ENCODE measurements around the gene SLC5A3. TPM values are rescaled to one million over a fixed set of nuclear protein-coding genes. Genes with fewer than 3 reads are reported as not detected.

The SLC5A3 gene
- total and polyA plus RNA-seq, 10 of the 15 experiments (the other 5 are each of a cell fraction or from before 2014, with no cell fraction given): 3.3 to 21.4 (median 12.0) TPM

DNA sequence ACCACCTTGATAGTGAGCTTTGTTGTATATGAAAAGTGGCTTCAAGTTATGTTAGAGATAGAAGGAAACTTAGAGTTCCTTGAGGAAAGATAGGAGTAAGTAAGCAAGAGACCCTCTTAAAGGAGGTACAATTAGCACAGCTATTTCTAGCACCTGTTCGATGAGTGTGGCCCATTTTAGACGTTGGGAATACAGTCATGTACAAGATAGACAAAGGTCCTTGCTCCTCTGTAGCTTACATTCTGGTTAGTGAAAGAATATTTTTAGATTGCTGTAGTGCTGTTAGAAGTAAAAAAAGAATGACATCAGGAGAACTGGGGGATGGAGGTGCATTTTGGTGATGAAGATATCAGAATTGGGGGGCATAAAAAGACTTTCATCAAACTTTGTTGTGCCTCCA is 47.5 kb downstream of the SLC5A3 start:
- ChIA-PET CTCF (interaction anchor here (1.3 to 2.4 kb wide), 4 partner anchors 9 to 202 kb away, joined by 4 to 9 read pairs (median 6); no protein-coding TSS in a partner anchor), RAD21 (ENCODE audit: unreplicated experiment) (interaction anchor here (0.6 to 1.1 kb wide), 3 partner anchors 86 to 196 kb away, joined by 3 read pairs; no protein-coding TSS in a partner anchor), POLR2A (interaction anchor here (0.5 kb wide), 1 partner anchor 31 kb away, joined by 6 read pairs; no protein-coding TSS in a partner anchor), SMC1A (ENCODE audit: uncharacterized antibody, unreplicated experiment) (interaction anchor here (0.7 to 2.1 kb wide), 11 partner anchors 9 to 197 kb away, joined by 3 to 13 read pairs (median 3); no protein-coding TSS in a partner anchor)
- Histone ChIP-seq H3K4me2 (ENCODE audit: control insufficient read depth, insufficient read depth) (no peak overlapping the region), H3K9me3 (replicated peaks; ENCODE audit: control insufficient read depth, insufficient read depth, low read length) (no peaks in the 10 kb centered on the region), H4K20me1 (ENCODE audit: control insufficient read depth, insufficient read depth) (no peaks in the 10 kb centered on the region), H3K4me1 (ENCODE audit: control insufficient read depth, insufficient read depth, low read length) (no peaks in the 10 kb centered on the region), H3K27ac (ENCODE audit: control insufficient read depth, insufficient read depth) (no peak overlapping the region), H3K36me3 (ENCODE audit: control insufficient read depth in 2 of 2, insufficient read depth in 2 of 2, low read length in 1 of 2) (peaks cover 0 to 13% of the 10 kb centered on the region in 2 experiments), H3K79me2 (ENCODE audit: control insufficient read depth, insufficient read depth, low read length) (peaks cover 1% of the 10 kb centered on the region), H2AFZ (ENCODE audit: control insufficient read depth, low read depth, low read length) (no peak overlapping the region), H3K4me3 (no peak overlapping the region), H3K27me3 (replicated peaks in 1 of 2; ENCODE audit: control insufficient read depth in 2 of 2, insufficient read depth in 2 of 2, low read length in 1 of 2) (no peaks in the 10 kb centered on the region), H3K9ac (ENCODE audit: control insufficient read depth, insufficient read depth, low read length) (no peak overlapping the region)
- TF ChIP-seq, protein P1, sequence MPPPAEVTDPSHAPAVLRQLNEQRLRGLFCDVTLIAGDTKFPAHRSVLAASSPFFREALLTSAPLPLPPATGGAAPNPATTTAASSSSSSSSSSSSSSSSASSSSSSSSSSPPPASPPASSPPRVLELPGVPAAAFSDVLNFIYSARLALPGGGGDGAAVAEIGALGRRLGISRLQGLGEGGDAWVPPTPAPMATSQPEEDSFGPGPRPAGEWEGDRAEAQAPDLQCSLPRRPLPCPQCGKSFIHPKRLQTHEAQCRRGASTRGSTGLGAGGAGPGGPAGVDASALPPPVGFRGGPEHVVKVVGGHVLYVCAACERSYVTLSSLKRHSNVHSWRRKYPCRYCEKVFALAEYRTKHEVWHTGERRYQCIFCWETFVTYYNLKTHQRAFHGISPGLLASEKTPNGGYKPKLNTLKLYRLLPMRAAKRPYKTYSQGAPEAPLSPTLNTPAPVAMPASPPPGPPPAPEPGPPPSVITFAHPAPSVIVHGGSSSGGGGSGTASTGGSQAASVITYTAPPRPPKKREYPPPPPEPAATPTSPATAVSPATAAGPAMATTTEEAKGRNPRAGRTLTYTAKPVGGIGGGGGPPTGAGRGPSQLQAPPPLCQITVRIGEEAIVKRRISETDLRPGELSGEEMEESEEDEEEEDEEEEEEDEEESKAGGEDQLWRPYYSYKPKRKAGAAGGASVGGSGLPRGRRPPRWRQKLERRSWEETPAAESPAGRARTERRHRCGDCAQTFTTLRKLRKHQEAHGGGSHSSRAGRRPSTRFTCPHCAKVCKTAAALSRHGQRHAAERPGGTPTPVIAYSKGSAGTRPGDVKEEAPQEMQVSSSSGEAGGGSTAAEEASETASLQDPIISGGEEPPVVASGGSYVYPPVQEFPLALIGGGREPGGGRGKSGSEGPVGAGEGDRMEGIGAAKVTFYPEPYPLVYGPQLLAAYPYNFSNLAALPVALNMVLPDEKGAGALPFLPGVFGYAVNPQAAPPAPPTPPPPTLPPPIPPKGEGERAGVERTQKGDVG (CRISPR knock-in tag; IDR thresholded peaks at IDR 0.05): no peak
- TF ChIP-seq NR2C1 (IDR thresholded peaks at IDR 0.05) (no peak), RAD21 (IDR thresholded peaks at IDR 0.05; ENCODE audit: insufficient read depth, low read depth, low read length) (no peak), NBN (IDR thresholded peaks at IDR 0.05) (no peak), TCF7 (IDR thresholded peaks at IDR 0.05; ENCODE audit: borderline replicate concordance) (no peak), YY1 (IDR thresholded peaks at IDR 0.05; ENCODE audit: low read depth, low read length) (no peak)
- TF ChIP-seq, protein P2, sequence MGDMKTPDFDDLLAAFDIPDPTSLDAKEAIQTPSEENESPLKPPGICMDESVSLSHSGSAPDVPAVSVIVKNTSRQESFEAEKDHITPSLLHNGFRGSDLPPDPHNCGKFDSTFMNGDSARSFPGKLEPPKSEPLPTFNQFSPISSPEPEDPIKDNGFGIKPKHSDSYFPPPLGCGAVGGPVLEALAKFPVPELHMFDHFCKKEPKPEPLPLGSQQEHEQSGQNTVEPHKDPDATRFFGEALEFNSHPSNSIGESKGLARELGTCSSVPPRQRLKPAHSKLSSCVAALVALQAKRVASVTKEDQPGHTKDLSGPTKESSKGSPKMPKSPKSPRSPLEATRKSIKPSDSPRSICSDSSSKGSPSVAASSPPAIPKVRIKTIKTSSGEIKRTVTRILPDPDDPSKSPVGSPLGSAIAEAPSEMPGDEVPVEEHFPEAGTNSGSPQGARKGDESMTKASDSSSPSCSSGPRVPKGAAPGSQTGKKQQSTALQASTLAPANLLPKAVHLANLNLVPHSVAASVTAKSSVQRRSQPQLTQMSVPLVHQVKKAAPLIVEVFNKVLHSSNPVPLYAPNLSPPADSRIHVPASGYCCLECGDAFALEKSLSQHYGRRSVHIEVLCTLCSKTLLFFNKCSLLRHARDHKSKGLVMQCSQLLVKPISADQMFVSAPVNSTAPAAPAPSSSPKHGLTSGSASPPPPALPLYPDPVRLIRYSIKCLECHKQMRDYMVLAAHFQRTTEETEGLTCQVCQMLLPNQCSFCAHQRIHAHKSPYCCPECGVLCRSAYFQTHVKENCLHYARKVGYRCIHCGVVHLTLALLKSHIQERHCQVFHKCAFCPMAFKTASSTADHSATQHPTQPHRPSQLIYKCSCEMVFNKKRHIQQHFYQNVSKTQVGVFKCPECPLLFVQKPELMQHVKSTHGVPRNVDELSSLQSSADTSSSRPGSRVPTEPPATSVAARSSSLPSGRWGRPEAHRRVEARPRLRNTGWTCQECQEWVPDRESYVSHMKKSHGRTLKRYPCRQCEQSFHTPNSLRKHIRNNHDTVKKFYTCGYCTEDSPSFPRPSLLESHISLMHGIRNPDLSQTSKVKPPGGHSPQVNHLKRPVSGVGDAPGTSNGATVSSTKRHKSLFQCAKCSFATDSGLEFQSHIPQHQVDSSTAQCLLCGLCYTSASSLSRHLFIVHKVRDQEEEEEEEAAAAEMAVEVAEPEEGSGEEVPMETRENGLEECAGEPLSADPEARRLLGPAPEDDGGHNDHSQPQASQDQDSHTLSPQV (IDR thresholded peaks at IDR 0.05): no peak
- in situ Hi-C loops (cut with MboI): no loop called here
- no peak for DNase-seq (ENCODE audit: low read depth, low spot score)
- intact Hi-C loops (cut with micrococcal nuclease; ENCODE audit: unreplicated experiment): no loop called here
- FAIRE-seq: no peak
- 95% methylated on average over 2 of the region's 2 CpGs for WGBS (ENCODE audit: insufficient coverage, insufficient replicate concordance, low lambda C conversion rate, missing lambda C conversion rate)
- BruUV-seq (replicated peaks): no TSS peak
- no peak for ATAC-seq
